ENCODE measurements around the gene COX17. TPM values are rescaled to one million over a fixed set of nuclear protein-coding genes. Genes with fewer than 3 reads are reported as not detected.

Gene COX17
- total and polyA plus RNA-seq, 2 experiments from 2014 or later = 56.8 to 146 TPM

- DNase-seq (ENCODE audit: low read depth in 1 of 2, low spot score in 1 of 2) = no peak
- TF ChIP-seq, protein P1, sequence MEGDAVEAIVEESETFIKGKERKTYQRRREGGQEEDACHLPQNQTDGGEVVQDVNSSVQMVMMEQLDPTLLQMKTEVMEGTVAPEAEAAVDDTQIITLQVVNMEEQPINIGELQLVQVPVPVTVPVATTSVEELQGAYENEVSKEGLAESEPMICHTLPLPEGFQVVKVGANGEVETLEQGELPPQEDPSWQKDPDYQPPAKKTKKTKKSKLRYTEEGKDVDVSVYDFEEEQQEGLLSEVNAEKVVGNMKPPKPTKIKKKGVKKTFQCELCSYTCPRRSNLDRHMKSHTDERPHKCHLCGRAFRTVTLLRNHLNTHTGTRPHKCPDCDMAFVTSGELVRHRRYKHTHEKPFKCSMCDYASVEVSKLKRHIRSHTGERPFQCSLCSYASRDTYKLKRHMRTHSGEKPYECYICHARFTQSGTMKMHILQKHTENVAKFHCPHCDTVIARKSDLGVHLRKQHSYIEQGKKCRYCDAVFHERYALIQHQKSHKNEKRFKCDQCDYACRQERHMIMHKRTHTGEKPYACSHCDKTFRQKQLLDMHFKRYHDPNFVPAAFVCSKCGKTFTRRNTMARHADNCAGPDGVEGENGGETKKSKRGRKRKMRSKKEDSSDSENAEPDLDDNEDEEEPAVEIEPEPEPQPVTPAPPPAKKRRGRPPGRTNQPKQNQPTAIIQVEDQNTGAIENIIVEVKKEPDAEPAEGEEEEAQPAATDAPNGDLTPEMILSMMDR (IDR thresholded peaks at IDR 0.05; ENCODE audit: low read depth, low read length) = no peak
- Histone ChIP-seq H3K4me3 (no peak overlapping the region), H3K36me3 (no peaks in the 10 kb centered on the region), H3K9me3 (ENCODE audit: low read depth) (no peaks in the 10 kb centered on the region), H3K27ac (no peak overlapping the region), H3K27me3 (no peaks in the 10 kb centered on the region), H3K4me1 (ENCODE audit: low read depth) (peaks cover 3% of the 10 kb centered on the region)
Measured at GRCh38 chr3:119715105-119715504, 37.9 kb upstream of the COX17 start.

- no peak for DNase-seq (ENCODE audit: low read depth in 1 of 2, low spot score in 1 of 2)
- no peaks in the 10 kb centered on the region for H3K36me3 ChIP-seq
- H3K27ac ChIP-seq = no peak overlapping the region
- TF ChIP-seq, protein P1 (IDR thresholded peaks at IDR 0.05; ENCODE audit: low read depth, low read length) = no peak
- H3K4me3 ChIP-seq = peak overlapping the region; percentile 17
- H3K27me3 ChIP-seq = peaks cover 4% of the 10 kb centered on the region
- no peaks in the 10 kb centered on the region for H3K4me1 ChIP-seq (ENCODE audit: low read depth)
- no peaks in the 10 kb centered on the region for H3K9me3 ChIP-seq (ENCODE audit: low read depth)
Measured at GRCh38 chr3:119703820-119704531, 26.8 kb upstream of the COX17 start.

GRCh38 chr3:119702530-119703527, 25.6 kb upstream of the COX17 start, which contains the start of gene CFAP91:
Gene CFAP91, plus strand, starts transcription at chr3:119703022. Its CDS starts 77 bp downstream, at chr3:119703099.
- peak; percentile 95 to 97 for DNase-seq (ENCODE audit: low read depth in 1 of 2, low spot score in 1 of 2)
- H3K36me3 ChIP-seq = no peaks in the 10 kb centered on the region
- no peaks in the 10 kb centered on the region for H3K4me1 ChIP-seq (ENCODE audit: low read depth)
- TF ChIP-seq, protein P1 (IDR thresholded peaks at IDR 0.05; ENCODE audit: low read depth, low read length) = no peak
- peaks cover 4% of the 10 kb centered on the region for H3K27me3 ChIP-seq
- no peaks in the 10 kb centered on the region for H3K9me3 ChIP-seq (ENCODE audit: low read depth)
- H3K27ac ChIP-seq = no peak within 1 kb of the TSS
- peak within 1 kb of the TSS; percentile 17 for H3K4me3 ChIP-seq

- no peaks in the 10 kb centered on the region for H3K4me1 ChIP-seq (ENCODE audit: low read depth)
- no peak overlapping the region for H3K4me3 ChIP-seq
- no peak for DNase-seq (ENCODE audit: low read depth in 1 of 2, low spot score in 1 of 2)
- no peaks in the 10 kb centered on the region for H3K9me3 ChIP-seq (ENCODE audit: low read depth)
- no peaks in the 10 kb centered on the region for H3K36me3 ChIP-seq
- H3K27me3 ChIP-seq = peaks cover 4% of the 10 kb centered on the region
- TF ChIP-seq, protein P1 (IDR thresholded peaks at IDR 0.05; ENCODE audit: low read depth, low read length) = no peak
- H3K27ac ChIP-seq = no peak overlapping the region
Measured at GRCh38 chr3:119700920-119701734, 23.9 kb upstream of the COX17 start.
